HG03139 (cell line): ENCODE data around the gene CASZ1.

Experiments used
- ATAC-seq: cut with Tn5 transposase; IDR thresholded peaks from one replicate; pipeline ENCODE4 v1.9.1; 2021; ENCODE audit not compliant: unreplicated experiment

CASZ1 gene

DNA sequence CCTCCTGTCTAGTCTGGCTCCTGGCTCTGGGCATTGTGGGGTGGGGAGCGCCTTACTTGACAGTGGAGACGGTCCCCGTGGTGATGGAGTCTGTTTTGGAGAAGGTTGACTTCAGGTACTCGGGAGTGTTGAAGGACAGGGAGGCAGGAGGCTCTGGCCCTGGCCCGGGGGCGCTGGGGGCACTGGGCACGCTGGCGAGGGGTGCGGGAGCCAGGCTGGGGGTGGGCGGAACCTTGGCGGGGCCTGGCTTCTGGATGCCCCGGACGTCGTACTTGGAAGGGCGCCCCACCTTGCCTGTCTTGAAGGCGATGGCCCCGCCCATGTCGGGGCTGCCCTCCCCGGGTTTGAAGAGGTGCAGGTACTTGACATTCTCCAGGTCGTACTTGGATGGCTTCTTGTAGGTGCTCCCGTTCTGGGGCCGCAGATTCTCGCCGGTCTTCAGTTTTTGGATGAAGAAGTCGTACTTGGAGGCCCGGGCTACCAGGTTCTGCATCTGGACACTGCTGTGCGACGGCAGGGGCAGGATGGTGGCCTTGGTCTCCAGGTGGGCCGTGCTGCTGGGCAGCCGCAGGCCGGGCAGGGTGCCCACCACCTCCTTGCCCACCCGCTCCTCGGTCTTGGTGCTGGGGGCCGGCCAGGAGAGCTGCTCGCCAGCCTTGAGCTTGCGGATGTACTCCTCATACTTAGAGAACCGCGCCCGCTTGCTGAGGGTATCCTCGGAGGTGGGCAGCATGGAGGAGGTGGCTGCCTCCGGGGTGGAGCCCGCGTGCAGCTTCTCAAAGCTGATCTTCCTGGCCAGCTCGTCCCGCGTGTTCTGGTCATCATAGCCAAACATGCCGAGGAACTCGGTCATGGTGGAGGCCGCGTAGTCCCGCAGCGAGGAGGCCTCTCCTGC lies 136.6 kb downstream of the CASZ1 start:
- ATAC-seq: no peak

- no peak for ATAC-seq
These were observed 137.2 kb downstream of the CASZ1 start for GRCh38 chr1:10659218-10659617.

GRCh38 chr1:10658396-10659066 lies 137.9 kb downstream of the CASZ1 start:
- no peak for ATAC-seq

DNA sequence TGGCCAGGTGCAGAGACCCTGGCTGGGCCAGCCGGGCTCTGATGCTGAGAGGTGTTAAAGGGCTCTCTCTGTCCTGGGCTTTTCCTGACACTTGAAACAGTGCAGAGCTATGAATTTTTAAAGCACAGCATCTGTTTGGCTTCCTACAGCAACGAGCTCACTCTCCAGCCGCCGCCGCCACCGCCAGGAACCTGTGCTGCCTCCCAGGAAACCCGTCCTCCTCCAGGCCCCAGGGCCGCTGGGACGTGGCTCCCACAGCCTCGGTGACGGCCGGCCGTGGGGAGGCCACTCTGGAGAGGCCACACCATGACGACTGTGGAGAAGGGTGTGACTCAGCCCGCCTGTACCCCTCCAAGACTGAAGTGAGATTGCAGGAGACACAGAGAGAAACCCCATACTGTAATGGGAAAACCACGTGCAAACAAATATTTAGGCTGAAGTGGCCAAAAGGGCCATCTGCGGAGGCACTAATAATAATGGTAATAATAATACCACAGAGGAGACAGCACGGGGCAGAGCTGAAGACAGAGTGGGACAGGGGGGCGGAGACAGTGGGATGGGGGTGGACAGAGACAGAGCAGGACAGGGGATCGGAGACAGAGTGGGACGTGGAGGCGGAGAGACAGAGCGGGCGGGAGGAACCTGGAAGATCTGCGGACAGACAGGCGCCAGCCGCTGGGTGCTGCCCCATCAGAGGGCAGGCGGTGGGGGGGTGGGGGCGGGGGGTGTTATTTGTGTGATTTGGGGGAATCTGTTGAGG lies 139.2 kb downstream of the CASZ1 start:
- ATAC-seq: no peak

GRCh38 chr1:10656431-10656830 lies 140.0 kb downstream of the CASZ1 start:
- no peak for ATAC-seq

- no peak for ATAC-seq
These were observed 141.4 kb downstream of the CASZ1 start for GRCh38 chr1:10655002-10655401.

DNA sequence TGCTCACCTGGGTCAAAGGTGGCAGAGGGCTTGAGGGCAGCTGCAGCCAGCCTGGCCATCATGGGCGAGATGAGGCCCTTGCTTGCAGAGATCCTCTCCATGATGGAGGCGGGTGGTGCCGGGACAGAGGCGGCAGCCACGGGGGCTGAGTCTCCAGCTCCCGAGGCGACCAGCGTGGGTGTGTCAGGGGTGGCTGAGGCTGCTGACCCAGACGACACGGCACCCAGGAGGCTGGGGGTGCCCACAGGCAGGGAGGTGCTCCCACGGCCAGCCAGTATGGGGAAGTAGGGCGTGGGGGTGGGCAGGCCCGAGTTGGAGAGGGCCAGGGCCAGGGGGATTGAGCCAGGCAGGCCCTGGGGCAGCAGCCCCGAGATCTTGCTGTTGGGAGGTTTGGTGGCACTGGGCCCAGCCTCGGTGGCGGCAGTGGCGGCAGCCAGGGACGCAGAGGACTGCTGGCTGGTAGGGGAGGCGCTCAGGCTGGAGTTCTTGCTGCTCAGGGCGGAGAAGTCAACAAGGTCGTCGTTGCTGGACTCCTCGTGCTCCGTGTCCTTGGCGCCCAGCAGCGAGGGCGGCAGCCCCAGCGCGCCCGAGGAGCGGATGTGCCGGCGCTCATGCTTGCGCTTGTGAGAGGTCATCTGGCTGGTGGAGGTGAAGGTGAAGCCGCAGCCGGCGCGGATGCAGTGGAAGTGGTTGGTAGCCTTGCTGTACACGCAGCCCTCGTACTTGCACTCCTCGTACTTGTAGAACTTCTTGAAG lies 142.9 kb downstream of the CASZ1 start:
- no peak for ATAC-seq

- ATAC-seq: no peak
These were observed 143.8 kb downstream of the CASZ1 start for GRCh38 chr1:10652626-10653025.

DNA sequence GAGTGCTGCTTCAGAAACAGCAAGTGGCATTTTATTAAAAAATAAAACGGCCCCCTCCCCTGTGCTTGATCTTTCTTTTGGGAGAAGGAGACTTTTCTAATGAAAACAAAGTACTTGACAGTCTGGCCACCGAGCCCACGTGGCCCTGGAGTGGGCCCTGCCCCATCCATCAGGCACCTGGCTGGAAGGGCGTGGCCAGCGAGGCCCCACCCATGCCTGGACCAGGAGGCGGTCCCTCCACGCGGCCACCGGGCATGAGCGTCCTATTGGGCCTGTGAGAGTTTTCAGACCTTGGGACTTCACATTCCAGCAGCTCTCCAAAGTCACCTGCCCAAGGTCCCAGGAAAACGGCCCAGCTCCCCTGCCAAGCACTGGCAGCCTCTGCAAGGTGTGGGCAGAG lies 144.7 kb downstream of the CASZ1 start:
- ATAC-seq: no peak

GRCh38 chr1:10651389-10651766 lies 145.1 kb downstream of the CASZ1 start:
- no peak for ATAC-seq

DNA sequence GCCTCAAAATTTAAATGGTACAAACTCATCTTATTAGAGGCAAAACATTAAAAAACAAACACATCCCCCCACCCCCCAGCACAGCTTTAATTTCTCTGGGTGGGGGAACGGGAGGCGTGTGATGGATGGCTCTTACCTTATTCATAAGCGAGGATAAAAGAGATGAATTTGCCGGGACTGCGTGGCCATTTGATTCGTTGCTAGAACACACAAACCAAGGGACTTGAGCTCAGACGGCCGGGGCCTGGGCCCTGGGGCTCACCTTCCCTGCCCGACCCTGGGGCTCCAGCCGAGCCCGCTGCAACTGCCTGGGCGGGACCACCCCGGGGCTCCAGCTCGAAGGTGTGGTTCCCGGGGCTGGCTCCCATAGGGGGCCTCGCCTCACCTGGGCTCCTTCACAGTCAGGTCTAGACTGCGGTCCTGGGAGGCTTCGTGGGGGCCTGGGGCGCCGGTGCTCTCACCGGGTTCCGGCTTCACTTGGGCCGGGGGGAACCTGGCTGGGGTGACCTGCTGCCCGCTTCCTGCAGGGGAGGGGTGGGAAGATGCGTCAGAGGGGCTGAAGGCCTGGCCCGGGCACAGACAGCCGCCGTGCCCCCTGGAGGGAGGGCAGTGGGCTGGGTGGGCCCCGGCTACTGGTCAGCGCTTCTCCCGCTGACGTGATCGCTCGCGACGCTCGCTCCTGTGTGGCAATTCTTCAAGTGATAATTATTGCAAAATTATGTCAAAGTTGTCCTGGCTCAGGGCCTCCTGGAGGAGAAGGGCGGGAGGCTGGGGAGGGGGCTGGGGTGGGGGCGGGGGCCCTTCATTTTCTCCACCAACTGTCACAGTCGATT lies 145.7 kb downstream of the CASZ1 start:
- no peak for ATAC-seq

GRCh38 chr1:10649517-10650201 lies 146.8 kb downstream of the CASZ1 start:
- no peak for ATAC-seq

DNA sequence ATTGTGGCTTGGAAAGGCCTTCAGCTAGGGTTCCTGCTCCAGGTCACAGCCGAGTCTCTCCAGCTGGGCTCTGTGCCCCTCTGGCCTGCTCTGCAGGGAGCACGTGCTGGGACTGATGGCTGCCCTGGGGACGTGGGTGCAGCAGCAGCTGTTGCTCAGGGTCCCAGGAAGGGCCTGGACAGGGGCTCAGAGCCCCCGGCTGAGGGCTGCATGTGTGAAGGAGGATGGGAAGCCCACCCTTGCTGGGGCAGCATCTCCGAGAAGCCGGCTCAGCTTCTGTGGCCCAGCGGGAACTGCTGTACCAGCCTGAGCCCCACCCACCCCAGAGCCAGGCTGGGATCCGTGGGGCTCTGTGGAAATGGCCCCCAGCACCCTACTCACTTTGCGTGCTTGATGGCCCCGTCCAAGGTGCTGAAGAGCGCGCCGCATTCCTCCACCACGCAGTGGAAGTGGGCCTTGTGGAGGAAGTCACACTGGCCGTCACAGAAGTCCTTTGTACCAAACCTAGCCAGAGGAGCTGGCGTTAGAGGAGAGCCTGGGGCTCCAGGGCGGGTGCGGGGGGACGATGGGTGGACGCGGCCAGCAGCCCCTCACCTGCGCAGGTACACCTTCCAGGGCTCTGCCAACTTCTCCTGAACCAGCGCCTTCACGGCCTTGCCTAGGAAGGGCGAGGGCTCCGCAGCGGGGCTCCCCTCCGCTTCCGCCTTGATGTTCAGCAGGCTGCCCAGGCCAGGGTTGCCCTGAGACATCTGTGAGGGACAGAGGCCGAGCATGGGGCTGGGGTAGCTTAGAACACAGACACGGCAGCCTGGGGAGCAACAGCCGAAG lies 147.5 kb downstream of the CASZ1 start:
- ATAC-seq: no peak

GRCh38 chr1:10647414-10648170 lies 148.9 kb downstream of the CASZ1 start:
- no peak for ATAC-seq

GRCh38 chr1:10646347-10646861 lies 150.0 kb downstream of the CASZ1 start:
- no peak for ATAC-seq

- no peak for ATAC-seq
These were observed 151.9 kb downstream of the CASZ1 start for GRCh38 chr1:10644307-10645128.
